Sigmoid colon (tissue), 4 donors: ENCODE measurements around the gene SKAP1.

Experiments used
- EP300 ChIP-seq, 4 donors: sonication (generic); formaldehyde crosslinking; IDR thresholded peaks; one replicate each; pipeline ENCODE4 v1.6.1; 2017; ENCODE audit warnings: antibody characterized with exemption in 4 of 4
- POLR2A ChIP-seq, 2 donors: fragments of 450-650 bp; IDR thresholded peaks; one replicate each; pipeline ENCODE4 v1.6.1; 2016; ENCODE audit warnings: antibody characterized with exemption in 2 of 2, mild to moderate bottlenecking in 2 of 2, moderate library complexity in 2 of 2
- POLR2AphosphoS5 ChIP-seq, 4 donors: sonication (generic); formaldehyde crosslinking; IDR thresholded peaks; one replicate each; pipeline ENCODE4 v1.6.1; 2017; ENCODE audit warnings: antibody characterized with exemption in 4 of 4
- TF ChIP-seq, protein P1 (sequence below), 4 experiments: fragments of 450-650 bp in 3 of 4; fragments of 200-600 bp in 1 of 4; IDR thresholded peaks; one replicate each; pipeline ENCODE4 v1.5.1; 2016 to 2019; ENCODE audit warnings: antibody characterized with exemption in 4 of 4, mild to moderate bottlenecking in 3 of 4, moderate library complexity in 2 of 4

DNA sequence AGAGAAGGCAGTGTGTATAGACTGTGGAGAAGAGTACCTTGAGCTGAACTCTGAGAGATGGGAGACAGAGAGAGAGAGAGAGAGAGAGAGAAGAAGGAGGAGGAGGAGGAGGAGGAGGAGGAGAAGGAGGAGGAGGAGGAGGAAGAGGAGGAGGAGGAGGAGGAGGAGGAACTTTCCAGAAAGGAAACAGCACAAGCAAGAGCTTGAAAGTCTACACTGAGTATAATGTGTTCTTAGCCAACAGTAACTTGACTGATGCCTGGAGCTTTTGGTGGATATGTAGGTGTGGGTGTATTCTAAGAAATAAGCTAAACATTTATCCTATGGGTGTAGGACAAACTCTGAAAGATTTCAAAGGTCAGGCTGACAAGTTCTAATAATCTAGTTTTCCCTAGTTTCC is 206.1 kb downstream of the SKAP1 start:
- TF ChIP-seq POLR2A (IDR thresholded peaks at IDR 0.05) = no peak
- TF ChIP-seq, protein P1, sequence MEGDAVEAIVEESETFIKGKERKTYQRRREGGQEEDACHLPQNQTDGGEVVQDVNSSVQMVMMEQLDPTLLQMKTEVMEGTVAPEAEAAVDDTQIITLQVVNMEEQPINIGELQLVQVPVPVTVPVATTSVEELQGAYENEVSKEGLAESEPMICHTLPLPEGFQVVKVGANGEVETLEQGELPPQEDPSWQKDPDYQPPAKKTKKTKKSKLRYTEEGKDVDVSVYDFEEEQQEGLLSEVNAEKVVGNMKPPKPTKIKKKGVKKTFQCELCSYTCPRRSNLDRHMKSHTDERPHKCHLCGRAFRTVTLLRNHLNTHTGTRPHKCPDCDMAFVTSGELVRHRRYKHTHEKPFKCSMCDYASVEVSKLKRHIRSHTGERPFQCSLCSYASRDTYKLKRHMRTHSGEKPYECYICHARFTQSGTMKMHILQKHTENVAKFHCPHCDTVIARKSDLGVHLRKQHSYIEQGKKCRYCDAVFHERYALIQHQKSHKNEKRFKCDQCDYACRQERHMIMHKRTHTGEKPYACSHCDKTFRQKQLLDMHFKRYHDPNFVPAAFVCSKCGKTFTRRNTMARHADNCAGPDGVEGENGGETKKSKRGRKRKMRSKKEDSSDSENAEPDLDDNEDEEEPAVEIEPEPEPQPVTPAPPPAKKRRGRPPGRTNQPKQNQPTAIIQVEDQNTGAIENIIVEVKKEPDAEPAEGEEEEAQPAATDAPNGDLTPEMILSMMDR (IDR thresholded peaks at IDR 0.05) = no peak
- TF ChIP-seq EP300 (IDR thresholded peaks at IDR 0.05) = no peak
- no peak for TF ChIP-seq POLR2AphosphoS5 (IDR thresholded peaks at IDR 0.05)
